Cardiac fibroblast (primary cell): ENCODE results near the gene ZNF777.

Experiments used
- DNase-seq, 2 donors: peaks; one replicate each; pipeline versions ENCODE4 v3.0.0 to v3.0.0-alpha.2; 2010; ENCODE audit warnings: low read depth in 2 of 2
- H3K4me3 ChIP-seq, 2 donors: replicated peaks in 1 of 2; 1 replicate in 1 of 2; 2 replicates in 1 of 2; pipeline ENCODE4 v1.5.1; 2011; ENCODE audit warnings: low read depth in 2 of 2, low read length in 2 of 2, mild to moderate bottlenecking in 2 of 2, moderate library complexity in 1 of 2
- CTCF ChIP-seq: IDR thresholded peaks from one replicate; pipeline ENCODE4 v1.5.1; 2011; ENCODE audit warnings: low read depth, mild to moderate bottlenecking, low read length, inconsistent platforms

ZNF777 gene

GRCh38 chr7:149468208-149468607 lies 7.3 kb upstream of the ZNF777 start:
- TF ChIP-seq CTCF, result no peak
- H3K4me3 ChIP-seq, result no peak overlapping the region
- DNase-seq, result peak; percentile 18 to 47

GRCh38 chr7:149467321-149467859 lies 6.5 kb upstream of the ZNF777 start:
- TF ChIP-seq CTCF, result no peak
- H3K4me3 ChIP-seq, result no peak overlapping the region
- DNase-seq, result no peak

- no peak overlapping the region for H3K4me3 ChIP-seq
- TF ChIP-seq CTCF, result no peak
- DNase-seq, result no peak
Observed at GRCh38 chr7:149466364-149466763, 5.5 kb upstream of the ZNF777 start.

- DNase-seq, result no peak
- no peak overlapping the region for H3K4me3 ChIP-seq
- TF ChIP-seq CTCF, result no peak
Observed at GRCh38 chr7:149463500-149464161, 2.8 kb upstream of the ZNF777 start.

- H3K4me3 ChIP-seq, result no peak overlapping the region
- DNase-seq, result no peak
- no peak for TF ChIP-seq CTCF
Observed at GRCh38 chr7:149462101-149462520, 1.2 kb upstream of the ZNF777 start.

- DNase-seq, result peak; percentile 11 to 12
- TF ChIP-seq CTCF, result no peak
- peak overlapping the region; percentile 52 to 65 for H3K4me3 ChIP-seq
Observed at GRCh38 chr7:149459540-149460452, 1.1 kb downstream of the ZNF777 start.
